ENCODE results near the gene RNF207. TPM values are rescaled to one million over a fixed set of nuclear protein-coding genes. Genes with fewer than 3 reads are reported as not detected.

Gene RNF207
- total RNA-seq, 2 donors from 2014 or later, result 25.2 to 52.4 TPM

DNA sequence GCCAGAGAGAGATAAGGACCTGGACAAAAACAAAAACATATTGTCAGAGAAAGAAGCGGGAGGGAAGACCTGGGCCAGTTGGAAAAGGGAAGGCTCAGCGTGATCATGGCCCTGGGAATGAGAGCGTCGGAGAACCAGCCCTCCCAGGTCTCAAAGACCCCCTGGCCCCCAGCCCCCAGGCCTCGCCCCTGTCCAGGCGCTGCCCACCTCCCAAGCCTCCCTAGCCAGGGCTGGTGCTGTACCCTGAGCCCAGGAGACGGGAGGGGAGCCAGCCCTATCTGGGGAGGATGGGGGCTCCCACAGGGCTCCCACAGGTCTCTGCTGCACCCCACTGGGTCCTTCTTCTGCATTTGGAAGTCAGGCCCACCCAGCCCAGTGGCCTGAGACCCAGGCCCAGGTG lies 40.9 kb upstream of the RNF207 start:
- Histone ChIP-seq H3K27ac (no peak overlapping the region), H3K4me3 (no peak overlapping the region), H3K36me3 (replicated peaks in 1 of 2; ENCODE audit: insufficient read depth in 1 of 2, low read depth in 2 of 2) (no peaks in the 10 kb centered on the region), H3K4me1 (no peaks in the 10 kb centered on the region), H3K9me3 (no peaks in the 10 kb centered on the region), H3K27me3 (no peaks in the 10 kb centered on the region)
- WGBS, 2 donors, result 61 to 65% methylated on average over 6 to 7 of the region's 7 CpGs
- intact Hi-C loops (cut with DNase I), result no loop called here
- no peak for TF ChIP-seq POLR2A (IDR thresholded peaks at IDR 0.05)
- TF ChIP-seq, protein P1, sequence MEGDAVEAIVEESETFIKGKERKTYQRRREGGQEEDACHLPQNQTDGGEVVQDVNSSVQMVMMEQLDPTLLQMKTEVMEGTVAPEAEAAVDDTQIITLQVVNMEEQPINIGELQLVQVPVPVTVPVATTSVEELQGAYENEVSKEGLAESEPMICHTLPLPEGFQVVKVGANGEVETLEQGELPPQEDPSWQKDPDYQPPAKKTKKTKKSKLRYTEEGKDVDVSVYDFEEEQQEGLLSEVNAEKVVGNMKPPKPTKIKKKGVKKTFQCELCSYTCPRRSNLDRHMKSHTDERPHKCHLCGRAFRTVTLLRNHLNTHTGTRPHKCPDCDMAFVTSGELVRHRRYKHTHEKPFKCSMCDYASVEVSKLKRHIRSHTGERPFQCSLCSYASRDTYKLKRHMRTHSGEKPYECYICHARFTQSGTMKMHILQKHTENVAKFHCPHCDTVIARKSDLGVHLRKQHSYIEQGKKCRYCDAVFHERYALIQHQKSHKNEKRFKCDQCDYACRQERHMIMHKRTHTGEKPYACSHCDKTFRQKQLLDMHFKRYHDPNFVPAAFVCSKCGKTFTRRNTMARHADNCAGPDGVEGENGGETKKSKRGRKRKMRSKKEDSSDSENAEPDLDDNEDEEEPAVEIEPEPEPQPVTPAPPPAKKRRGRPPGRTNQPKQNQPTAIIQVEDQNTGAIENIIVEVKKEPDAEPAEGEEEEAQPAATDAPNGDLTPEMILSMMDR (IDR thresholded peaks at IDR 0.05), result no peak
- ATAC-seq (no peak), DNase-seq (no peak)

DNA sequence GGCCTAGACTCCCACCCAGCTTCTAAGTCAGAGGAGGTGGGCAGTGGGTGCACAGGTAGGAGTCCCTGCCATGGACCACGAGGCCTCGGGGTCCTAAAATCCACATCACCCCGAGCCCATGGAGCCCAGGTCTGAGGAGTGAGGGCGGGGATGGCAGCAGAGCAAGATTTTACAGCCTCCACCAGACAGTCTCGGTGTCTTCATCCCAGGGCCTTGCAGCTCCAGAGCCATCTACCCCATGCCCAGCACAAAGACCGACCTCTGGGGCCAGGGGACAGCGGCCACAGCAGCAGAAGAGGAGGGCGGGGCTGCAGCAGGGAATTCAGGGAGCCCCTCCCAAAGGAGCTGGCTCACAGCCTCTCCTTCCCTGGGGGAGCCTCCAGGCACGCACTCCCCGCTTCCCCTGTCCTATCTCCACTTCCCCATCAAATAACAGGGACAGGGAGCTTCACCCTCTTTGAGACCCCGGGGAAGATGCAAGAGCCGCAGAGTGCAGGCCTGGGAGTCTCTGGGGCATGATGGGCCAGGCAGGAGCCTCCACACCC lies 40.4 kb upstream of the RNF207 start:
- DNase-seq, result no peak

DNA sequence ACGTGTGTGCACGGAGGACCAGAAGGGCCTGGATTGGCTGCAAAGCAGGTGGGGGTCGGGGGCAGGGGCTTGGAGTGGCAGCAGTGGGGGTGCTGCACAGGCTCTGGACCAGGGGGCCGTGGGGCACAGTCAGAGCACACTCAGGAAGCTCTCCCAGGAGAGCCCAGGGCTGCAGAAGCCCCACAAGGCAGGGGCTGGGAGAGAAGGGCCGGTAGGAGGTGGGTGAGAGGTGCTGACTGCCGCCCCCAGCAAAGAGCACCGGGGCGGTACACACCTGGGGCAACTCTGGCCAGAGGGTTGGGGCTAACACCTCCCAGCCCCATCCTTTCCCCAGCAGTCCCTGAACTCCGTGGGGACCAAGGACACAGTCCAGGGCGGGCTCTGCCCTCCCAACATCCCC lies 39.7 kb upstream of the RNF207 start:
- ATAC-seq (no peak), DNase-seq (no peak)
- intact Hi-C loops (cut with DNase I), result no loop called here
- no peak for TF ChIP-seq POLR2A (IDR thresholded peaks at IDR 0.05)
- TF ChIP-seq, protein P1 (IDR thresholded peaks at IDR 0.05), result no peak
- Histone ChIP-seq H3K27me3 (no peaks in the 10 kb centered on the region), H3K27ac (no peak overlapping the region), H3K9me3 (no peaks in the 10 kb centered on the region), H3K4me3 (no peak overlapping the region), H3K4me1 (no peaks in the 10 kb centered on the region), H3K36me3 (replicated peaks in 1 of 2; ENCODE audit: insufficient read depth in 1 of 2, low read depth in 2 of 2) (no peaks in the 10 kb centered on the region)
- 43% methylated on average over 9 to 10 of the region's 10 CpGs for WGBS, 2 donors

More for the DNA sequence above, 40.4 kb upstream of the RNF207 start:
- no peak for TF ChIP-seq POLR2A (IDR thresholded peaks at IDR 0.05)
- TF ChIP-seq, protein P1 (IDR thresholded peaks at IDR 0.05), result no peak
- WGBS, 2 donors, result 44 to 62% methylated on average over 8 to 12 of the region's 12 CpGs
- intact Hi-C loops (cut with DNase I), result no loop called here
- Histone ChIP-seq H3K27me3 (no peaks in the 10 kb centered on the region), H3K9me3 (no peaks in the 10 kb centered on the region), H3K4me3 (no peak overlapping the region), H3K27ac (no peak overlapping the region), H3K4me1 (no peaks in the 10 kb centered on the region), H3K36me3 (replicated peaks in 1 of 2; ENCODE audit: insufficient read depth in 1 of 2, low read depth in 2 of 2) (no peaks in the 10 kb centered on the region)
- no peak for ATAC-seq

DNA sequence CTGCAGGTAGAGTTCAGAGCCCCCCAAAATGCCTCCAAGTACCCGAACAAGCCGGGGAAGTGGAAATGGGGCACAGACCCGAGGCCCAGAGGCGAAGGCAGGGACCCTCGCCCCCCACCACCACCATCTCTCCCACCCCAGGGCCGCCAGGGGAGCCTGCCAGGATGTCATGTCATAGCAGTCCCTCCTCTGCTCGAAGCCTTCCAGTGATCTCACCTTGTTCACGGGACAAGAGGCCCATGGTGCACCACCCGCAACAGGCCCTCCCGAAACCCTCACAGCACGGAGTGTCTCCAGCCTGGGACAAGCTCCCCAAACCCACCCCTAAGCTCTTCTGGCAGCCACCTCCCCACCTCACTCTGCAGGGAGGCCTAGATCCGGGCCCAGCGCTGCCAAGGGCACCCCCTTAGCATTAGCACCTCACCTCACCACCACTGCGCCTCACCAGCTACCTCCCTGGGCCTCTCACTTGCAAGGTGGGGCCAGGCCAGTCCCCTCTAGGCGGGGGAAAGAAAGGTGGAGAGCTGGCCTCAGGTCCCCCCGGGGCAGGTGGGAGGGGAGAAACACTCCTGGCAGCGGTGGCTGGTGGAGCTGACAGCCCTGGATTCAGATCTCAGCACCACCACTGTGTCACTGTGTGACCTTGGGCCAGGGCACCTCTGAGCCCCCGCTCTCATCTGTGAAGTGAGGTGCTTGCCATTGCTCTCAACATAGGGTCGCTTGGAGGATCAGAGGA lies 39.1 kb upstream of the RNF207 start:
- Histone ChIP-seq H3K27ac (no peak overlapping the region), H3K9me3 (no peaks in the 10 kb centered on the region), H3K36me3 (replicated peaks in 1 of 2; ENCODE audit: insufficient read depth in 1 of 2, low read depth in 2 of 2) (no peaks in the 10 kb centered on the region), H3K4me3 (no peak overlapping the region), H3K27me3 (no peaks in the 10 kb centered on the region), H3K4me1 (no peaks in the 10 kb centered on the region)
- DNase-seq (no peak), ATAC-seq (no peak)
- intact Hi-C loops (cut with DNase I), result no loop called here
- TF ChIP-seq POLR2A (IDR thresholded peaks at IDR 0.05), result no peak
- TF ChIP-seq, protein P1 (IDR thresholded peaks at IDR 0.05), result no peak
- 58 to 61% methylated on average over 13 to 17 of the region's 19 CpGs for WGBS, 2 donors
